IPS-18c (cell line): ENCODE data around the gene HSFX1.
A peak's percentile ranks its signal among the peaks of the same experiment; 100 is the strongest.

Source experiments
- H3K4me3 ChIP-seq: 2 replicates; pipeline ENCODE4 v1.7.0; 2013; ENCODE audit warnings: low read depth, mild to moderate bottlenecking, low read length, moderate library complexity; ENCODE audit not compliant: insufficient read depth
- H3K9me3 ChIP-seq: one replicate; pipeline ENCODE4 v1.6.1; 2013; ENCODE audit warnings: mild to moderate bottlenecking, low read length, moderate library complexity; ENCODE audit not compliant: control insufficient read depth, insufficient read depth

HSFX1 gene

GRCh38 chrX:149799095-149799714 is 25.3 kb downstream of the HSFX1 start:
- Histone ChIP-seq H3K4me3 (no peak overlapping the region), H3K9me3 (peaks cover 8% of the 10 kb centered on the region)

DNA sequence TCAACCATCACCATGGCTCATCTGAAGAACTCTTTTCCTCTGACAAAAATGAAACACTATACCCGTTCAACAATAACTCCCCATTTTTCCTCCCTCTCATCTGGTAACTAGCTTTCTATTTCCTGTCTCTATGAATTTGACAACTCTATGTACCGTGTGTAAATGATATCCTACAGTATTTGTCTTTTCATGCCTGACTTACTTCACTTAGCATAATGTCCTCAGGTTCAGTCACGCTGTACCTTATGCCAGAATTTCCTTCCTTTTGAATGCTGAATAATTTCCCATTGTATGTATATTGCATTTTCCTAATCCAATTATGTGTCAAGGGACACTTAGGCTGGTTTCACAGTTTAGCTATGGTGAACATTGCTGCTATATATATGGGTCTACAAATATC is 26.1 kb downstream of the HSFX1 start:
- H3K4me3 ChIP-seq: no peak overlapping the region
- H3K9me3 ChIP-seq: peaks cover 10% of the 10 kb centered on the region

GRCh38 chrX:149803458-149804062 is 29.7 kb downstream of the HSFX1 start:
- H3K9me3 ChIP-seq: peaks cover 21% of the 10 kb centered on the region

DNA sequence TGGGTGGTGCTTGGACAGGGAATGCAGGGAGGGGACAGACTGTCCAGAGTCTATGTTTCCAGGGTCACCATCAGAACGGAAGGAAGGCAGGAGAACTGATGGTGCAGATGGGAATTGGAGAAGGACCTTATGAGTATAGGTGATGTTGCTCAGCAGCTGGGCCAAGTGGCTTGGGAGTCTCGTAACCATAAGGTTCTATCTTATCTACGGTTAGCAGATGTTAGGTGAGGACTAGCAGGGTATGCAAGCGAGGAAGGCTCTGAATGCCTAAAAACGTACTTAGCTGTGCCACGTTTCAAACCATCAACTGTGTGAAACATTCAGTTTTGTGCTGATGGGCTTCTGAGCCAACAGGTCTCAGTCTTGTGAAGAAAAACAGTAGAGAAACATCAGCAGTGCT is 30.2 kb downstream of the HSFX1 start:
- Histone ChIP-seq H3K9me3 (peaks cover 23% of the 10 kb centered on the region), H3K4me3 (no peak overlapping the region)

More at GRCh38 chrX:149803458-149804062, 29.7 kb downstream of the HSFX1 start:
- peak overlapping the region; percentile 16; the same call in 1 of the 2 replicates for H3K4me3 ChIP-seq

- Histone ChIP-seq H3K9me3 (peaks cover 14% of the 10 kb centered on the region), H3K4me3 (no peak overlapping the region)
These were observed 34.0 kb downstream of the HSFX1 start for GRCh38 chrX:149807747-149808458.

DNA sequence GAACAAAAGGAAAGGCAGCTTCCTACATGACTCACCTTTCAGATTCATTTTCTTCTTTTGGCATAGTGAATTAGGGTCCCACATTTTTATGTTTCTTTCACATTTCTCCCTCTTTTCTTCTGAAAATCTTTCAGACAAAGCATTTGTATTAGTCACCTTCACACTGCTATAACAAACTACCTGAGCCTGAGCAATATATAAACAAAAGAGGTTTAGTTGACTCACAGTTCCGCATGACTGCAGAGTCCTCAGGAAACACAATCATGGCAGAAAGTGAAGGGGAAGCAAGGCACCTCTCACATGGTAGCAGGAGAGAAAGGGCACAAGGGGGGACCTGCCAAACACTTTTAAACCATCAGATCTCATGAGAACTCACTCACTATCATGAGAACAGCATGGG is 44.8 kb downstream of the HSFX1 start:
- no peak overlapping the region for H3K4me3 ChIP-seq
- peaks cover 2% of the 10 kb centered on the region for H3K9me3 ChIP-seq

GRCh38 chrX:149819371-149819770 is 45.5 kb downstream of the HSFX1 start:
- peaks cover 2% of the 10 kb centered on the region for H3K9me3 ChIP-seq
- H3K4me3 ChIP-seq: no peak overlapping the region

- H3K4me3 ChIP-seq: no peak overlapping the region
- H3K9me3 ChIP-seq: peaks cover 8% of the 10 kb centered on the region
These were observed 51.6 kb downstream of the HSFX1 start for GRCh38 chrX:149825424-149825823.
